Measurements from ENCODE around the gene BAIAP2.
A peak's percentile ranks its signal among the peaks of the same experiment; 100 is the strongest.
"Not testable (repeated sequence)": the region's sequence is repeated elsewhere in the genome, so short reads cannot be mapped to it uniquely, and the experiment has no call there.

The BAIAP2 gene

DNA sequence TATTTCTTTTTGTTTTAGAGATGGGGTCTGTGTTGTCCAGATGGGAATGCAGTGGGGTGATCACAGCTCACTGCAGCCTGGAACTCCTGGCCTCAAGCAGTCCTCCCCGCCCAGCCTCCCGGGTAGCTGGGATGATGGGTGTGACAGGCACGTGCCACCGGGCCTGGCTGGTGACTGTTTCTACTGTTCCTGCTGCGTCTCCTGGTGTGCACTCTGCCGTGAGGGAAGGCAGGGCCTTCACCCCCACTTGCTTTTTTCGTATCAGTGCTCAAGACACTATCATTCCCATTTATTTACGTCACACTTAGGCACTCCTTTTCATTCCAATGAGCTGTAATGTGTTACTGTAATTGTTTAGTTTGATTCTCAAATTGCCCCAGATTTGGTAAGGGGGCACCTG is 105.1 kb downstream of the BAIAP2 start:
- no peak for DNase-seq (ENCODE audit: low spot score)

DNA sequence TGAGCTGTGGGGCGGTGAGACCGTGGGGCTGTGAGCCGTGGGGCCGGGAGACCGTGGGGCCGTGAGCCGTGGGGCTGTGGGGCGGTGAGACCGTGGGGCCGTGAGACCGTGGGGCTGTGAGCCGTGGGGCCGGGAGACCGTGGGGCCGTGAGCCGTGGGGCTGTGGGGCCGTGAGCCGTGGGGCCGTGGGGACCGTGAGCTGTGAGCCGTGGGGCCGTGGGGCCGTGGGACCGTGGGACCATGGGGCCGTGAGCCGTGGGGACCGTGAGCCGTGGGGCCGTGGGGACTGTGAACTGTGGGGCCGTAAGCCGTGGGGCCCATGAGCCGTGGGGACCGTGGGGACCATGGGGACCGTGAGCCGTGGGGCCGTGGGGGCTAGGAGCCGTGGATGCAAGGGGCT is 105.7 kb downstream of the BAIAP2 start:
- no peak for DNase-seq (ENCODE audit: low spot score)

DNA sequence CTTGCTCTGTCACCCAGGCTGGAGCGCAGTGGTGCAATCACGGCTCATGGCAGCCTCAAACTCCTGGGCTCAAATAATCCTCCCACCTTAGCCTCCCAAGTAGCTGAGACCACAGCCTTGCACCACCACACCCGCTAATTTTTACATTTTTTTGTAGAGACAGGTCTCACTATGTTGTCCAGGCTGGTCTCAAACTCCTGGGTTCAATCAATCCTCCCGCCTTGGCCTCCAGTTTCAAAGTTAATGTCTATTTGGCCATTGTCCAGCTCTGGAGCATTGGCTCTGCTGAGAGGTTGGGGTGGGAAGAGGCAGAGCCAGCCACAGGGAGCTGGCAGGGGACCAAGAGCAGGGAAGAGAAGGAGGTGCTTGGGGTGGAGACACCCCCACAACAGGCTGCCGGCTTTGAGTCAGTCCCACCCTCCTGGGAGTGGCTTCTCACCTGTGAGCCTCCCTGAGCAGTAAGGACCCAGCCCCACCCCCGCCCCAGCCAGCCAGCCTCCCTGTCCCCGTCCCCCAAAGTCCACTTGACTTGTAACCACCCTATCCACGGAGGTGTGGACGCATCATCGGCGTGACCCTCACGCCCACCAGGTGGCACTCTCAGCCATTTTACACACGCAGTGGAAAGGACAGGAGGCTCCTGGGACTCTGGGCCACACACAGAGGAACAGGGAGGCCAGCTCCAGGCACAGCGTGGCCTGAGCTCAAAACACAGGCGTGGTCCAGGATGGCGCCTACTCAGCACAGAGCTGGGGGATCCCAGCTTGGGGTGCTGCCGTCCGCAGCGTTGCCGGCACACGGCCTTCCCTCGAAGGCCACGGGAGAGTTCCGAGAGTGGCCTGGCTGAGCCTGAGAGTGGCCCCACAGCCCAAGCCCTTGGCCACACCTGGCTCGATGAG is 107.6 kb downstream of the BAIAP2 start:
- DNase-seq (ENCODE audit: low spot score), result peak; percentile 90

DNA sequence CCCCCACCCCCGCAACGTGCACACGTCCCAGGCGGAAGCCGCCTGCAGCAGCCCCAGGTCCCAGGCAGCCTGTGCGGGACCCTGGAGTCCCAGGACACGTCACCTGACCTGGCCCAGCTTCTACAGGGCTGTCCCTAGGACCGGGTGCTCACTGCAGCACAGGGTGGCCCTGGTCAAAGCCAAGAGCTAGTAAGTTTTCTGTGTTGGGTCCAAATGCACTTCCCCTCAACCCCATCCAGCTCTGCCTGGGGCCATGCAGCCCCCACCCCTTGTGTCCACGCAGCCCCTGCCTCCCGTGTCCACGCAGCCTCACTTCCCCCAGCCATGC is 108.2 kb downstream of the BAIAP2 start:
- no peak for DNase-seq (ENCODE audit: low spot score)

DNA sequence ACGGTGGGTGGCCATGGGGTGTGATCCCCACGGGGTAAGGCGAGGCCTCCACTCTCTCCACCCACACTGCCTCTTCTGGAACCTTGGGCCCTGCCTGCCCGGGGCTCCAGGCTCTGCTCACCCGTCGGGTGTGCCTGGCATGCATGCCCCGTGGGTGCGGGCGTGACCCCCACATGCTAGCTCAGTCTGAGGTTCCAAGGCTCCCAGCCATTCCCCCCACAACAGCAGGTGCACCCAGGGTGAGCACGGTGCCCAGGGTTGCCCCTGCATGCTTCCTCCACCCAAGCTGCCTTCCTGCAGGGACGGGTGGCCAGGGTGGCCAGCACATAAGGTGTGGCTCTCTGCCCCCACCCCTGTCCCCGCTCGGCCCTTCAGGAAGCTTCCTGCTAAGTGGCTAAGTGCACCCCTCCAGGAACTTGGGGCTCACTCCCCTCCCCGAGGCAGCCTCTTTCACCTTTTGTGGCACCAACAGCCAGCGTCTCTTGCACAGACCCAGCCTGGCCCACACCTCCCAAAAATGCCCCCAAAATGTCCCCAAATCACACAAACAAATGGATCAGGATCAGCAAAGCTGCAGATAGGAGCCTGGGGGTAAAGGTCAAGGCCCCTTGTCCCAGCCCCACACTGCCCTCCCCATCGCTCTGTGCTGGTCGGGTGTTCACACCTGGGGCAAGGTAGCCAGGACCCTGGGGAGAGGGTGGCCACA is 108.9 kb downstream of the BAIAP2 start:
- DNase-seq (ENCODE audit: low spot score), result no peak

DNA sequence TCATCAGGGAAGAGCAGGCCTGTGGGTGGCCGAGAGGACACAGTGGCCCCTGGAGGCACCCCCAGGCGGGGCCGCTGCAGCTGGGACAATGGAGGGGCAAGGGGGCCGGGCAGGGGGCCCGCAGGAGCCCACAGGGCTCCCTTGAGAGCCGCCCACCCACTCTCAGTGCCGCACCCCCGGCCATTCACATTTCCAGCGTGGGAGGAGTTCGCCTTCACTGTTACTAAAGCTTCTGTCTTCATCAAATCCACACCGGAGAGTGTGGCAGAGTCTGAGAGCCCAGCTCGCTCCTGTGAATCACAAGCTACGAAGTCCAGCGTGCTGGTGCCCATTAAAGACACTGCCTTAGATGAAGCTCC is 109.5 kb downstream of the BAIAP2 start:
- no peak for DNase-seq (ENCODE audit: low spot score)

DNA sequence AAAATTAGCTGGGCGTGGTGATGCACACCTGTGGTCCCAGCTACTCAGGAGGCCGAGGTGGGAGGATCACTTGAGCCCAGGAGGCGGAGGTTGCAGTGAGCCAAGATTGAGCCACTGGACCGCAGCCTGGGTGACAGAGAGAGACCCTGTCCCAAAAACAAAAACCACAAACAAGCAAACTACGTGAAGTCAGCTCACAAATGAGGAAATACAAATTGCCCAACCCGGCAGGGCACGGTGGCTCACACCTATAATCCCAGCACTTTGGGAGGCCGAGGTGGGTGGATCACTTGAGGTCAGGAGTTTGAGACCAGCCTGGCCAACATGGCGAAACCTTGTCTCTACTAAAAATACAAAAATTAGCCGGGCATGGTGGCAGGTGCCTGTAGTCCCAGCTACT is 111.3 kb downstream of the BAIAP2 start:
- DNase-seq (ENCODE audit: low spot score), result not testable (repeated sequence)

DNA sequence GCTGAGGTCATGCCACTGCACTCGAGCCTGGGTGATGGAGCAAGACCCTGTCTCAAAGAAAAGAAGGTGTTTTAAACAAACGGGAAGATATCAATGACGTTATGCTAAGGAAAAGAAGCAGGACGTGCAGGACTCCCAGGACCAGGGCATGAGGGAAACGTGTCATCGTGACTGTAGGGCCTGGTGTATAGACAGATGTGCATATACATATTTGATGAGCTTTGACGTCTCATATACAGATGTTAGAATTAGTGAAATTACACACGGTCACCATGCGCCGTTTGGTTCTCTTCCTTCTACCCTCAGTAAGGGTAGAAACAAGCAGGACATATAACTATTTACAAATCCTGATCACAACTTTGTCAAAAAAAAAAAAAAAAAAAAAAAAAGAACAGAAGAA is 112.8 kb downstream of the BAIAP2 start:
- no peak for DNase-seq (ENCODE audit: low spot score)

DNA sequence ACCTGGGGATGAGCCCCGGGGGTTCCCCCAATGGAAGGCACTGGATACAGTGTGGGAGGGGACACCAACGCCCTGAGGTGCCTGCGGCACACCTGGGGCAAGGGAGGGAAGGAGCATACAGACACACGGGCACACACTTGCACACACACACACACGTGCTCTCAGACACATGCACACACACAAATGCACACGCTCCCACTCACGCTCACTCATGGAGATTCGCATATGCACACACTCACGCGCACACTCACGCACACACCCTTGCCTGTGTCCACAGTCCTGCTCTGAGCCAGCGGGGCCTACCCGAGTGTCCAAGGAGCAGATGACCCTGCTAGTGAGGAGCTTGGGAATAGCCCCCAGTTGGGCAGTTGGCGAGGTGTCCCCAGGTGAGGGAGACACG is 113.6 kb downstream of the BAIAP2 start:
- no peak for DNase-seq (ENCODE audit: low spot score)

DNA sequence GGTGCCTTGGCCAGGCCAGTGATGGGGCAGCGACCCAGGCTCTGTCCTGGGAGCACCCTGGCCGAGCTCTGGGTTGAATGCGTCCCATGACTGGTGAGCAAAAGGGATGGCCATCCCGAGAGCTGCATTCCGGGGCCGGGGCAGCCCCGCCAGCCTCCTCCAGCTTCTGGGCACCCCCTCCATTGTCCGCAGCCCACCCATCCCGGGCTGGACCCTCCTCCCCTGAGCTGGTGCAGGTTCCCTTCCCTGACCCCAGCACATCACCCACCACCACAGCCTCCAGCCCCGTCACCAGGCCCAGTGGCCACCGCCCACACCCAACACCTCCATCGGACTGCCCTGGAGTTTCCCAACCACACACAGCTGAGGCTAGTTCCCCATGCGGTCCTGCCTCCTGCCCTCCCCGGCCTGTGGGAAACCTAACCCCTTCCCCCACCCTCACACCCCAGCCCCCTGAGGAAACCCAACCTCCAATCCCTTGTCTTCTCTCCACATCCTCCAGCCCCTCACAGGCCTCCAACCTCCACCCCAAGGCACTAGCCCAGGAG is 114.1 kb downstream of the BAIAP2 start:
- no peak for DNase-seq (ENCODE audit: low spot score)

DNA sequence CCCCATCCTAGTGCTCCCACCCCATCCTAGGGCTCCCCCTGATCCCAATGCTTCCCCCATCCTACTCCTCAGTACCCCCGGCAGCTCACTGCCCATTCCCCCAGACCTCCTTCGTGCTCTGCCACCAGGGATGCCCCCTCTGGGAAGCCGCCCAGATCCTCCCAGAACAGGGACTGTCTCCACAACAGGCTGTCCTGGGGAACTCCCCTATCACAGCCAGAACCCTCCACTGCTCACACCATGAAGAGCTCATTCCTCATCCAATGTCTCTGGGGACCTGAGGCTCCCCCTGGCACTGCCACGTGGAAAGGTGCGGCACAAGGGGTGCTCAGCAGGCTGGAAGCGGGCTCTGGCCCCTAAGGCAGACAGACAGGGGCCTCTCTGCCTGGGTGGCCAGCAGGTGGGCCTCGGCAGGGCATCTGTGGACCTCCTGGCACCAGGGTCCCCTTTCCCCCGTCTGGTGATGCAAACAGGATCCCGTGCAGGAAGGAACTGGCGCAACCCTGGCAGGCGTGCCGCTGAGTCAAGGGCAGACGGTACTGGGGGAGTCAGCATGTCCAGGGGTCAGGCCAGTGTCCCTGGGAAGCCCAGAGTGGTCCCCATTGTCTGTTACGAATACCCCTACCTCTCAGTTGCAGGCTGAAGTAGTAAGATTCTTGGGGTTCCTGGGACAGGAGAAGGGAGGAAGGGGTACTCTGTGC is 115.6 kb downstream of the BAIAP2 start:
- DNase-seq (ENCODE audit: low spot score), result no peak

DNA sequence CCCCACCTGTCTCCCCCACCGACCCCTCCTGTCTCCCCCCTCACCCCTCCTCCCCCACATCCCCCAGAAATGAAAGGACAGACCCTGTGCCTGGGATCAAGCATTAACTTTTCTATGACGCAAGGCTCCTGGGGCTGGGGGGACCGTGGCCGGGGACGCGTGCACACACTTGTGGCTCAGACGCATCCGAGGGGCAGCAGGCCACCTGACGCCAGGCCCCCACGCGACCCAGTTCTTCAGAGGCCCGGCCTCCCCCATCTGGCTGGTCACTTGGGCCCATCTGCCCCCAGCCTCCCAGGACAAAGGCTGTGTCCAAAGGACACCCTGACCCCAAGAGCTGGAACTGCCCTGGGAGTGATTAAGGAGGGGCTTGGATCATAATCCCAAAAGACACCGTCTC is 116.3 kb downstream of the BAIAP2 start:
- DNase-seq (ENCODE audit: low spot score), result no peak

DNA sequence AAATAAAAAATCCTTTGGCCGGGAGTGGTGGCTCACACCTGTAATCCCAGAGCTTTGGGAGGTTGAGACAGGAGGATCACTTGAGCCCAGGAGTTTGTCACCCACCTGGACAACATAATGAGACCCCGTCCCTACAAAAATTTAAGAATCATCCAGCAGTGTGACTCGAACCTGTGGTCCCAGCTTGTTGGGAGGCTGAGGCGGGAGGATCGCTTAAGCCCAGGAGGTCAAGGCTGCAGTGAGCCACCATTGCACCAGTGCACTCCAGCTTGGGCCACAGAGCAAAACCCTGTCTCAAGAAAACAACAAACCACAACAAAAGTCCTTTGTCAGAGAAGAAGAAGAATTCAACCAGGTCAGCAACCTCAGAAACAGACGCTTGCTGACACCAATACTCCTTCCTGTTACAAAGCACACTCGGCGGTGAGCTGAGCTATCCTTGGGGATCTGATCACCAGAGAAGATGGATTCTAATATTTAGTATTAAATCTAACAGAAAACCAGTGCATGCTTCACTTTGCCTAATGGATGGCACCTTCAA is 117.4 kb downstream of the BAIAP2 start:
- no peak for DNase-seq (ENCODE audit: low spot score)

DNA sequence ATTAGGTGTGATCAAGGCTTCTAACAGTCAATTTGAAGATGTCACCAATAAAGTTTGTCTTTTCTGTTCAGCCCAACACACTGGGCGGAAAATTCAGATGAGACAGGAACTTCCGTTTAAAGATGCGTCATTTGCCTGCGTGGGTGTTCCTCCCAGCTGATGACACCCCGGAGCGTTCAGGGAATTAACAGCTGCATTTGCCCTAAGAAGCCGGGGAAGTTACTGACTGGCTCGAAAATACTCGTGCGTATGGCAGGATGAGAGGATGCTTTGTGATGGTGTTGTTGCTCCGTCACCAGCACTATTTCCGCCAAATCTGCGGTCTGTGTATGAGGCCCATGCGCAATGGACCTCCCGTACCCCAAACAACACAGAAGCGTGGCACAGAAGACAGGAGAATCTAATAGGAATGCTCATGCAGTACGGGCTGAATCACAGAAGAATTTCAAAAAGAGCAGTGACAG is 118.4 kb downstream of the BAIAP2 start:
- no peak for DNase-seq (ENCODE audit: low spot score)

DNA sequence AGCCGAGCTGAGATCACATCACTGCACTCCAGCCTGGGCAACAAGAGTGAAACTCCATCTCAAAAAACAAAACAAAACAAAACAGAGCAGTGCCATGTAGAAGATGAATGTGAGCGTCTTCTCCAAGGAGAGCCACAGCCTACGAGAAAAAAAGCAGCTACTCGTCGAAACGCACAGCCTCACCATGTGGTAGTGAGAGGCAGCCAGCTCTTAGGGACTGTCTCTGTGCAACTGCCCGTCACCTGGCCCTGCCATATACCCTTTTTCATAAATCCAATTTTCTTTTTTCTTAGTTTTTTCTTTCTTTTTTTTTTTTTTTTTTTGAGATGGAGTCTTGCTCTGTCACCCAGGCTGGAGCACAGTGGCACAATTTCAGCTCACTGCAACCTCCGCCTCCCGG is 119.1 kb downstream of the BAIAP2 start:
- DNase-seq (ENCODE audit: low spot score), result not testable (repeated sequence)

DNA sequence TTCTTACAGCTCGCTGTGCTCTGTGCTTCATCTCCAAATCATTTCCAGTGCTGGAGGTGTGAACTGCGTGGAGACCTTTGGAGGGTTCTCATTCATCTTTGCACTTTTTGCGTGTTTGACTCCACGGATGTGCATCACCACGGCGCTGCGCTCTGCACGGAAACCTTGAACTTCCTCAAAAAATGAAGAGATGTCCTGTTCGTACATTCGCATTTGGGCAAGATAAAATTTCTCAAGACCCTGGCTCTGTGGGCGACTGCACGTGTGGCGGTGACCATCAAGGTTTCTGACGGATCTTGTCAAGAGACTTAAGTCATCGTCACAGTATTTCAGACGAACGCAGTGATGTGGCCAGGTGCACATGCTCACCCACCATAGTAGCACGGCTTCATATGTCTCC is 120.0 kb downstream of the BAIAP2 start:
- DNase-seq (ENCODE audit: low spot score), result no peak

DNA sequence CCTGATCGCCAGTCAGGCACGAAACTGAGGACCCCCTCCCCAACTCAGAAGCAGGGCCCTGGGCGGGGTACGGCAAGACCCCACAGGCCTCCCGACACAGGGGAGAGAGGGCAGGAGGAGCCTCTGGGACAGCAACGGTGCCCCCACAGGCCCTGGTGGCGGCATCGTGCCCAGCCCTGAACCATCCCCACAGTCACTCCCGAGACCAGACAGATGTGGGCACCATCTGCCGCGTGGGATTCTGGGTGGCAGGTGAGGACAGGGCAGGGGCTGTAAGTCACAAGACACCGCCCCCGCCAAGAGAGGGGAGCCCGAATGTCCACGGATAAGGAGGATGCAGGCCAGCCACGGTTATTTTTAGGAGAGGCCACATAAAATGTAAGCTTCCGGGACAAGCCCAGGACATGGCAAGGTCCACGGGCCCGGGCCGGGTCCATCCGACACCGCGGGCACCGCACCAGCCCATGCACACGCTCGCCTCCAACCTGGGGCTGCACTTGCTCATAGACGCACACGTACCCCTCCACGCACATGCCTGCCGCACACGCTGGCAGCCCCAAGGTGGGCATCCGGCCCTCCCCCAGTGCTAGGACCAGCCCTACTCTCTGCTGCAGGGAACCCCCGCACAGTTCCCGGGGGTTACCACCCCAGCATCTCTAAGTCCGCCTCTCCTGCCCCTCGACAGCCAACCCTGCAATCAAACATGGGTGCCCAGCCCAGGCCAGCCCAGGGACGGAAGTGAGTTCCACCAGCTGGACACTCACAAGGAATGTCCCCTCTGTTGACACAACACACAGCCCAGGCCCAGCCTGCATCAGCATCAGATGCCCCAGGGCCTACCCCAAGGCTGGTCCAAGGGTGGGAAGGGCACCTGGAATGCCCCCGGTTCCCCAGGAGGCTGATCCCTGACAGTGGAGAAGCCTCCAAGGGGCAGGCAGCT is 122.2 kb downstream of the BAIAP2 start:
- no peak for DNase-seq (ENCODE audit: low spot score)

DNA sequence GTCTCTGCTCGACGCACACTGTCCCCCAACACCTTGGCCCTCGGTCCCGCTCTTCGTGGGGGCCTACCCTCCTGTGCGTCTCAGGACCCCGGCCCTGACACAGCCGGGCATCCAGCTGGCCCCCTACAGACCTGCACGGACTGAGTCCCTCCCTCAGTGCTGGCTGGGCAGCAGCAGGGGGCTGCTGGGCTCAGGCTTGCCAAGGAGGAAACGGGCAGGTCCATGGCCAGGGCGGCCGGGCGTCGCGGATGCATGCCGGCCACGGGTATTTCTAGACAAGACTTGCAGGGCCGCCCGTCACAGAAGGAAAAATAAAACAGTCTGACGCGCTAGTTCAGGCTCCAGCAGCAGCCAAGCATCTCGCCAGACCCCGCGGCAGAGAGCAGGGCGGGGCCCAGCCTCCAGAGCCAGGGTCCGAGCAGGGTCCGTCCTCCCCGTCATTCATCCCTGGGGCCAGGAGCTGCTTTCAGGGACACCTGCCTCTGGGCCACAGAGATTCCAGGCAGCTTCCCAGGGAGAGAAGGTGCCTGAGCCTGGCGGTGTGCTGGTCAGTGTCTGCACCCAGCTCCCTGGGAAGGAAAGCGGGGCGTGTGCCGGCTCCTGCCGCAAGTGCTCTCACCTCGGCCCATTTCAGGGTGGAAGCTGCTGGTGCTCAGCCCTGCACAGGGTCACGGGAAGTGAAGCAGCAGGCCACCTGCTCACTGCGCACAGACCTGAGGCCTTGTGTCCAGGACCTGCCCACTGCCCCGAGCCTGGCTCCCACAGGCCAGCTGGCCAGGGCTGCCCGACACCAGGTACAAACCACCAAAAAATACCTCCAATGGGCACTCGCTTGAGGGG is 123.1 kb downstream of the BAIAP2 start:
- DNase-seq (ENCODE audit: low spot score), result no peak

DNA sequence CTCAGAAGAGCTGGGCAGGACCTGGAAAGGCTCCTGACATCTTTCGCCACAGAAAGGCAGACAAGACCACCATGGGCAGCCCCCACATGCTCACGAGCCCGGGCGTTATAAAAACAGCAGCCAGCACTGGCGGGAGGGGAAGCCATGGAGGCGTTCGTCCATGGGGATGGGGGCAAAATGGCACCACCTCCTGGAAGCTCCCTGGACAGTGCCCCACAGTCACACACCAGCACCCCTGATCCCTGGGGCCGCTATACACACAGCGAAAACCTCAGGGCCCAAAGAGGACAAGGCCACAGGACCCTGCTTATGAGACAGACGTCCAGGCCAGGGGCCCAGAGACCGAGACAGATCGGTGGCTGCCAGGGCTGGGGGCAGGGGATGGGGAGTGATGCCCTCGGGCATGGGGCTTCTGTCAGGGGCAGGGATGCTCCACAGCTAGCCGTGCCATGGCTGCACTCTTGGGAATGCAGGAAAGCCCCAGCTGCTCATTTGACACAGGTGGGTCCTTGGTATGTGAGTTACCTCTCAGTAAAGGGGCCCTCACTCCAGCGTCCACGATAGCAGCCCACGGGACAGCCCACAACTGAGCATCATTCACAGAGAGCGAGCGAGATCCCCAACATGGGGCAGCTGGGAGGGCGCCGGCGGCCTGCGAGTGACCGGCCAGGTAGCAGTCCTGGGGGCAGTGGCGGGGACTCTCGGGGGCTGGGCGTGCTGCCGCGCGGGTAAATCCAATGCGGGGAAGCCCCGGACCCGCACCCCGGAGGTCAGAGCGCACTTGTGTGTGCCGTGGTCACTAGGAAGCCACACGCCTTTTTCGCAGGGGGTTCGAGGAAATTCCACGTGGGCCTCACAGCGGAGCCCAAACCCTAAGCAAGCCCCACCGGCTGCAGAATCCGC is 124.0 kb downstream of the BAIAP2 start:
- DNase-seq (ENCODE audit: low spot score), result no peak

All from AG08396 (cell line).